HG03060 (cell line): Measurements from ENCODE around the gene CDK9.

Experiments used
- ATAC-seq: cut with Tn5 transposase; IDR thresholded peaks from one replicate; pipeline ENCODE4 v1.9.1; 2021; ENCODE audit warnings: low read depth, moderate number of reproducible peaks; ENCODE audit not compliant: unreplicated experiment

The CDK9 gene

GRCh38 chr9:127761061-127761460 is 24.8 kb upstream of the CDK9 start:
- no peak for ATAC-seq

DNA sequence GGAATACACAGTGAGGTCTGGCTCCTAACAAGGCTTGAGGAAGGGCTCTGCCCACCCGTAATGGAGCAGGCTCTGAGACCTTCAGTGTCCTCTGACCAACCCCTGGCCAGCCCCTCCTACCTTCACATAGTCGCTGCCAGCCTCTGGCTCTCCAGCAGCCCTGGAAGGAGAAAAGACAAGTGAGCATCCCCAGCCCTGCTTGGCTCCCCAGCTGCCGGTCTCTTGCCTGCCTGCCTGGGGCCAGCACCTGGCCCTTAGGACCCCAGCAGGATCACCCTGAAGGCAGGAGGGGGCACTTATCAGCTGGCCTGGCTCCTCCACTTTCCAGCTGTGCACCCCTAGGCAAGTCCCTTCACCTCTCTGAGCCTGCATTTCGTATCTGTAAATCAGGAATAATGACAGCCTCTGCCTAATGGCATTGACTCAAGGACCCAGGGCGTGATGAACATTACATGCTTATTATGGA is 24.3 kb upstream of the CDK9 start:
- ATAC-seq = no peak

DNA sequence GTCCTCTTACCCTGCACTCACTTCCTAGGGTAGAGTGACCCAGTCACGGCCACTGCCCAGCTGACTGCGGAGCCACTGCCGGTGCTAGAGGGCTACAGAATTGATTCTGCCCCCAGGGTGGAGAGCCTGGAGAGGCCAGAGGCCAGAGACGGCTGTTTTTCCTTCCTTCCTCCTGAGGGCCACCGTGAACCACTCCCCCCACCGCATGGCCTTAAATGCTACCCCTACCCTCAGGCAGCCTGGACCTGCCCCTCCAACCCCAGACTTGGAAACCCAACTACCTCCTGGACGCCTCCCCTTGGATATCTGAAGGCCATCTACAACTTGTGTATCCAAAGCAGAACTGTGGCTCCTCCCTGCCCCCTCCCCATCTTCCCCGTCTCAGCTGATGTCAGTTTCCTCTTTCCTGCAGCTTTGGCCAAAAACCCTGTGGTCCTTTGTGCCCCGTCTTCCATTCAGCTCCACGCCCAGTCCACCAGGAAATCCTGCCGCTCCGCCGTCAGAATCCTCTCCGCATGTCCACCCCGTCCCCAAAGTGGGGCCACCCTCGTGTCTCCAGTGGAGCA is 23.6 kb upstream of the CDK9 start:
- ATAC-seq = no peak

GRCh38 chr9:127763918-127764384 is 21.9 kb upstream of the CDK9 start:
- no peak for ATAC-seq

- no peak for ATAC-seq
These were observed 20.4 kb upstream of the CDK9 start for GRCh38 chr9:127765418-127765817.

DNA sequence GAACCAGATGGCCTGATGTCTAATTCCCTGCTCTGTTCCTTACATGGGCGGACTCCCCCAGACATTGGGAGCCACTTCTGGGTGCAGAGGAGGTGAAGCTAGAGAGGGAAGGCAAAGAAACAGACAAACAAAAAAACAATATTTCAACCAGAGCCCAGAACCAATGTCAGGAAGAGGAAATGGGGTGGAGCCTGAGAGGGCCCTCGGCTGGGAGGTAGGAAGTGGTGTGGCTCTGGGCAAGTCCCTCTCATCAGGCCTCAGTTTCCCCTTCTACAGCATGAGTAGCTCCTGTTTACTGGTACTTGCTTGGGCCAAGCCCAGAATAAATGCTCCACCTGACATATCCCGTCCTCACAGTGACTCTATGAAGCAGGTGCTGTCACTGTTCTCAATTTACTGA is 18.4 kb upstream of the CDK9 start:
- ATAC-seq = no peak

GRCh38 chr9:127767909-127768331 is 17.9 kb upstream of the CDK9 start:
- no peak for ATAC-seq

DNA sequence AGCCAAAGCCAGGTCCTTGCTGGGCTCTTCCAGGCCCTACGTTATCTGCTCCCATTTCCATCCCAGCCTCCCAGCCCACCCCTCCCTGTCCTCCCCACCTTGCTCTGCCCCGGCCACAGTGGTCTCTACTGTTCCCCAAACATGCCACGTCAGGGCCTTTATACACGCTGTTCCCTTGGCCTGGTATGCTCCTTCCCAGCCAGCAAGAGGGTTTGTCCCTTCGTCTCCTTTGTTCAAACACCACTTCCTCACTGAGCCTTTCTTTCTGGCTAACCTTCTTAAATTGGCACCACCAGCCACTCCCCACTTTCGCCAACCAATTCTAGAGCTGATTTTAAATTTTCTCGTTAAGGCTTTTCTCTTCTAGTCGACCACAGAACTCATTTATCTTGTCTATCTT is 17.1 kb upstream of the CDK9 start:
- ATAC-seq = no peak

DNA sequence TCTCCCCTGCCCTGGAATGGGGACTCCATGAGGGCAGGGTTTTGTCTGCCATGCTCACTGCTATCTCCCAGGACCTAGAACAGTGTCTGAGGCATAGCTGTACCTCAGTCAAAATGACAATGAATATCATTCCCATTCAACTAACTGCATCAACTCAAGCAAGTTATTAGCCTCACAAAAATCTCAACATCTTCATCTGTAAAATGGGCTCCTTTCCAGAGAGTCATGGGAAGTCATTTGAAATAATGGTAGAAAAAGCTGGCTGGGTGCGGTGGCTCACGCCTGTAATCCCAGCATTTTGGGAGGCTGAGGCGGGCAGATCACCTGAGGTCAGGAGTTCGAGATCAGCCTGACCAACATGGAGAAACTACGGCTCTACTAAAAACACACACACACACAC is 16.7 kb upstream of the CDK9 start:
- no peak for ATAC-seq

- ATAC-seq = no peak
These were observed 15.8 kb upstream of the CDK9 start for GRCh38 chr9:127769929-127770582.

- no peak for ATAC-seq
These were observed 15.3 kb upstream of the CDK9 start for GRCh38 chr9:127770583-127770904.

- ATAC-seq = peak; percentile 57
These were observed 14.8 kb upstream of the CDK9 start for GRCh38 chr9:127770905-127771569.

GRCh38 chr9:127771570-127772189 is 14.2 kb upstream of the CDK9 start:
- ATAC-seq = no peak

GRCh38 chr9:127772603-127773002 is 13.2 kb upstream of the CDK9 start:
- ATAC-seq = no peak

GRCh38 chr9:127773272-127773671 is 12.6 kb upstream of the CDK9 start:
- no peak for ATAC-seq

DNA sequence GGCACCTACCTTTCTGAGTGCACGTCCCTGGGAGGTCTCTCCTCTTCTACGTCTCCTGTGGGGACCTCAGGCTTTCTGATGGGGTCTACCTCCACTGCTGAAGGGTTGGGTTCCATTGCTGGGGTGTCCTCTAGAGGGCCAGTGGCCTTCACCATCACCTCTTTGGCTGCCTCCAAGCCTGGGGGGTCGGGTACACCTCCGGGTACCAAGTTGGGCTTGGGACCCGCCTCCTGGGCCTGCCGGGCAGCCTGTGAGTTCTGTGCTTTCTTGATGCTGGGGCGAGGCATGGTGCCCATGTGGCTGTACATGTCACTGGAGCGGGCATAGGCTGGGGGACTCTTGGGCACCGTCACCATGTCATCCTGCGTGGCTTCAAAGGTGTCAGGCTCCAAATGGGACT is 11.9 kb upstream of the CDK9 start:
- ATAC-seq = no peak

- ATAC-seq = no peak
These were observed 9.5 kb upstream of the CDK9 start for GRCh38 chr9:127776195-127776923.

- ATAC-seq = no peak
These were observed 8.9 kb upstream of the CDK9 start for GRCh38 chr9:127776924-127777289.

DNA sequence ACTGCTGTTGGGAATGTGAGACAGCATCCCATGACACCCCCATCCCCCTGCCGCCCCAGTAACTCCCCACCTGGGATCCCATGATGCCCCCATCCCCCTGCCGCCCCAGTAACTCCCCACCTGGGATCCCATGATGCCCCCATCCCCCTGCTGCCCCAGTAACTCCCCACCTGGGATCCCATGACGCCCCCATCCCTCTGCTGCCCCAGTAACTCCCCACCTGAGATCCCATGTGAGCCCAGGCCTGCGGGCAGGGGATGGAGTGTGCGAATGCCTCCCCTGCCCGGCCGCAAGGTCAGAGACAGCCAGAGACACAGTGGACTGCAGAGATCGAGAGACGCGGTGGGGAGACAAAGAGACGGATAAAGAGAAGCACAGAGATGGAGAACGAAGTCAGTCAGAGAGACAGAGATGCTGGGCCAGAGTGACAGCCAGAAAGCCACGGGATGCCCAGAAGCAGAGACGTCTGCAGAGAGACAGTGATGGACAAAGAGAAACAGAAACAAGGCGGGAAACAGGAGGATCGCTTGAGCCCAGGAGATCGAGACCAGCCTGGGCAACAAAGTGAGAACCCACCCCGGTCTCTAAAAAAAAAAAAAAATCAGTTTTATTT is 8.4 kb upstream of the CDK9 start:
- ATAC-seq = no peak

- no peak for ATAC-seq
These were observed 7.3 kb upstream of the CDK9 start, which contains the start of gene SH2D3C for GRCh38 chr9:127778280-127779135. SH2D3C (minus strand) TSS chr9:127778666; CDS start chr9:127778627, 39 bp downstream.
